GM23338 (cell line): ENCODE measurements around the gene CHMP6. TPM values are rescaled to one million over a fixed set of nuclear protein-coding genes. Genes with fewer than 3 reads are reported as not detected.
A peak's percentile ranks its signal among the peaks of the same experiment; 100 is the strongest.

Experiments used
- ATAC-seq: fragments of 200-7000 bp; cut with Tn5 transposase; 3 replicates; pipeline ENCODE4 v1.9.1; 2020
- DNase-seq: peaks from one replicate; pipeline ENCODE4 v3.0.0-alpha.2; 2015; ENCODE audit warnings: low spot score
- H2AFZ ChIP-seq: fragments of 200-600 bp; sonication (generic); 2 replicates; pipeline ENCODE4 v1.8.0; 2016; ENCODE audit warnings: antibody characterized with exemption, mild to moderate bottlenecking, moderate library complexity
- H3F3A ChIP-seq: fragments of 200-600 bp; sonication (generic); replicated peaks from 2 replicates; pipeline ENCODE4 v1.8.0; 2017; ENCODE audit warnings: antibody characterized with exemption, mixed run types, low read depth
- H3K27ac ChIP-seq: fragments of 200-600 bp; sonication (generic); 2 replicates; pipeline ENCODE4 v1.6.1; 2016; ENCODE audit warnings: low read depth
- H3K27me3 ChIP-seq: fragments of 200-600 bp; sonication (generic); 2 replicates; pipeline ENCODE4 v1.8.0; 2016; ENCODE audit warnings: mild to moderate bottlenecking, mixed run types, moderate library complexity; ENCODE audit not compliant: insufficient read depth
- H3K36me3 ChIP-seq: fragments of 200-600 bp; sonication (generic); 2 replicates; pipeline ENCODE4 v1.8.0; 2016; ENCODE audit warnings: mild to moderate bottlenecking; ENCODE audit not compliant: insufficient read depth
- H3K4me1 ChIP-seq: fragments of 200-600 bp; sonication (generic); 2 replicates; pipeline ENCODE4 v1.8.0; 2016; ENCODE audit warnings: mild to moderate bottlenecking, moderate library complexity; ENCODE audit not compliant: insufficient read depth
- H3K4me2 ChIP-seq: fragments of 200-600 bp; sonication (generic); 2 replicates; pipeline ENCODE4 v1.7.1; 2017; ENCODE audit warnings: mixed run types
- H3K4me3 ChIP-seq: fragments of 200-600 bp; sonication (generic); 2 replicates; pipeline ENCODE4 v1.6.1; 2016; ENCODE audit warnings: mixed run types
- H3K79me2 ChIP-seq: fragments of 200-600 bp; sonication (generic); replicated peaks from 2 replicates; pipeline ENCODE4 v1.8.0; 2017; ENCODE audit warnings: mild to moderate bottlenecking; ENCODE audit not compliant: insufficient read depth
- H3K9me2 ChIP-seq: fragments of 200-600 bp; sonication (generic); 2 replicates; pipeline ENCODE4 v1.8.0; 2017; ENCODE audit not compliant: insufficient read depth
- H4K20me1 ChIP-seq: fragments of 200-600 bp; sonication (generic); replicated peaks from 2 replicates; pipeline ENCODE4 v1.8.0; 2017; ENCODE audit warnings: mild to moderate bottlenecking; ENCODE audit not compliant: insufficient read depth
- H3K27ac Mint-ChIP-seq: 2 replicates; pipeline ENCODE4 v1.8.0; 2020; ENCODE audit warnings: inconsistent platforms, mild to moderate bottlenecking, moderate library complexity, mixed read lengths
- H3K27me3 Mint-ChIP-seq: 3 replicates; pipeline ENCODE4 v1.8.0; 2022; ENCODE audit warnings: low read depth, mild to moderate bottlenecking, moderate library complexity, mixed read lengths, inconsistent platforms; ENCODE audit not compliant: insufficient read depth, poor library complexity
- H3K36me3 Mint-ChIP-seq: 3 replicates; pipeline ENCODE4 v1.8.0; 2021; ENCODE audit warnings: low read depth, mild to moderate bottlenecking, inconsistent platforms, moderate library complexity, mixed read lengths
- H3K4me1 Mint-ChIP-seq: 3 replicates; pipeline ENCODE4 v1.8.0; 2020; ENCODE audit warnings: mild to moderate bottlenecking, inconsistent platforms, mixed read lengths
- H3K4me3 Mint-ChIP-seq: 3 replicates; pipeline ENCODE4 v1.8.0; 2021; ENCODE audit warnings: moderate library complexity, mild to moderate bottlenecking, inconsistent platforms, mixed read lengths
- H3K9me3 Mint-ChIP-seq: 3 replicates; pipeline ENCODE4 v1.8.0; 2020; ENCODE audit warnings: moderate library complexity, mild to moderate bottlenecking, inconsistent platforms, mixed read lengths
- CTCF ChIP-seq, 2 experiments: fragments of 200-600 bp in 1 of 2; sonication (generic) in 1 of 2; conservative IDR thresholded peaks; 2 replicates each; pipeline versions ENCODE4 v1.5.1 to v1.6.1; 2016 to 2017; ENCODE audit warnings: antibody characterized with exemption in 2 of 2, low read depth in 2 of 2, mild to moderate bottlenecking in 2 of 2, moderate library complexity in 1 of 2
- ETS1 ChIP-seq: IDR thresholded peaks from 2 replicates; pipeline ENCODE4 v1.6.1; 2016; ENCODE audit warnings: antibody characterized with exemption
- REST ChIP-seq: IDR thresholded peaks from one replicate; pipeline ENCODE4 v1.6.1; 2018; ENCODE audit warnings: antibody characterized with exemption; ENCODE audit not compliant: unreplicated experiment
- ZNF114 ChIP-seq: fragments of 250-450 bp; sonication (Bioruptor Pico); IDR thresholded peaks from 2 replicates; pipeline ENCODE4 v1.5.0; 2020; ENCODE audit warnings: mild to moderate bottlenecking, moderate library complexity
- polyA plus RNA-seq: library from polyadenylated mRNA; unstranded; fragments of >200 nt; fragmentation: Nextera tagmentation; extraction: Ambion mirVana; gene quantifications from 2 replicates; pipeline ENCODE4 v1.2.1, GENCODE V29; 2016
- total RNA-seq: library from RNA; depleted of rRNA; stranded (reverse); fragments of >200 nt; shearing (Covaris generic); gene quantifications from 2 replicates; pipeline ENCODE4 v1.2.3, GENCODE V29; 2014

CHMP6 gene
- total and polyA plus RNA-seq, 2 experiments from 2014 or later = 12.3 to 14.0 TPM

- H3F3A ChIP-seq = no peaks in the 10 kb centered on the region
These were observed 6.9 kb upstream of the CHMP6 start for GRCh38 chr17:80984749-80985148.

More at GRCh38 chr17:80984749-80985148, 6.9 kb upstream of the CHMP6 start:
- H3K4me1 ChIP-seq = no peaks in the 10 kb centered on the region
- no peak overlapping the region for H3K4me3 ChIP-seq
- H2AFZ ChIP-seq = no peak overlapping the region; the same call in 1 of the 2 replicates
- peak; percentile 83 for DNase-seq
- H3K27ac ChIP-seq = no peak overlapping the region
- ATAC-seq = peak; percentile 33
- no peaks in the 10 kb centered on the region for H3K27me3 ChIP-seq
- Mint-ChIP-seq H3K4me3 (no peak overlapping the region; the same call in 2 of the 3 replicates), H3K4me1 (peaks cover 14% of the 10 kb centered on the region; the same call in 2 of the 3 replicates), H3K9me3 (no peaks in the 10 kb centered on the region; the same call in 2 of the 3 replicates), H3K27me3 (peaks cover 9% of the 10 kb centered on the region), H3K36me3 (no peaks in the 10 kb centered on the region; the same call in 2 of the 3 replicates), H3K27ac (no peak overlapping the region)
- no peaks in the 10 kb centered on the region for H3K79me2 ChIP-seq
- no peaks in the 10 kb centered on the region for H3K9me2 ChIP-seq
- no peaks in the 10 kb centered on the region for H3K36me3 ChIP-seq
- TF ChIP-seq ETS1 (no peak), CTCF (conservative IDR thresholded peaks at IDR 0.05; ENCODE audit: low read depth in 2 of 2) (peak; percentile 8 to 30; a peak in 1 of 4 replicates), REST (no peak), ZNF114 (CRISPR knock-in tag) (no peak)
- no peaks in the 10 kb centered on the region for H4K20me1 ChIP-seq
- no peak overlapping the region for H3K4me2 ChIP-seq
